ENCODE measurements around the gene CCDC40. TPM values are rescaled to one million over a fixed set of nuclear protein-coding genes. Genes with fewer than 3 reads are reported as not detected.

The CCDC40 gene
- total and polyA plus RNA-seq, 8 donors = 0.61 to 56.2 (median 3.8) TPM

- H3K27me3 ChIP-seq = no peaks in the 10 kb centered on the region
- TF ChIP-seq POLR2A (IDR thresholded peaks at IDR 0.05) (no peak), POLR2AphosphoS5 (IDR thresholded peaks at IDR 0.05) (no peak), CTCF (IDR thresholded peaks at IDR 0.05) (no peak), EP300 (IDR thresholded peaks at IDR 0.05) (no peak)
- WGBS, 5 donors = 71 to 86% (median 84%) methylated on average over 16 of the region's 16 CpGs
These were observed 80.0 kb downstream of the CCDC40 start for GRCh38 chr17:80116276-80116920.

GRCh38 chr17:80116921-80117380 is 80.5 kb downstream of the CCDC40 start:
- DNase-seq = no peak

More at GRCh38 chr17:80116276-80116920, 80.0 kb downstream of the CCDC40 start:
- Histone ChIP-seq H3K4me3 (no peak overlapping the region), H3K27ac (no peak overlapping the region), H3K4me1 (no peaks in the 10 kb centered on the region), H3K36me3 (peaks cover 0 to 54% (median 37%) of the 10 kb centered on the region in 4 donors), H3K9me3 (peaks cover 0 to 3% (median 0%) of the 10 kb centered on the region in 4 donors)
- DNase-seq = no peak
- intact Hi-C loops (cut with DNase I; ENCODE audit: low total_unique reads) = no loop called here

GRCh38 chr17:80117491-80118401 is 81.3 kb downstream of the CCDC40 start:
- 85 to 93% (median 91%) methylated on average over 16 to 31 of the region's 31 CpGs for WGBS, 5 donors
- Histone ChIP-seq H3K27ac (no peak overlapping the region), H3K4me3 (no peak overlapping the region), H3K27me3 (no peaks in the 10 kb centered on the region), H3K36me3 (peaks cover 0 to 40% (median 29%) of the 10 kb centered on the region in 4 donors), H3K4me1 (no peaks in the 10 kb centered on the region), H3K9me3 (peaks cover 0 to 3% (median 0%) of the 10 kb centered on the region in 4 donors)
- intact Hi-C loops (cut with DNase I; ENCODE audit: low total_unique reads) = no loop called here
- TF ChIP-seq POLR2AphosphoS5 (IDR thresholded peaks at IDR 0.05) (no peak), EP300 (IDR thresholded peaks at IDR 0.05) (no peak), CTCF (IDR thresholded peaks at IDR 0.05) (no peak), POLR2A (IDR thresholded peaks at IDR 0.05) (no peak)
- no peak for DNase-seq

More at GRCh38 chr17:80116921-80117380, 80.5 kb downstream of the CCDC40 start:
- peaks cover 0 to 3% (median 0%) of the 10 kb centered on the region in 4 donors for H3K9me3 ChIP-seq
- intact Hi-C loops (cut with DNase I; ENCODE audit: low total_unique reads) = no loop called here
- no peaks in the 10 kb centered on the region for H3K4me1 ChIP-seq
- TF ChIP-seq EP300 (IDR thresholded peaks at IDR 0.05) = no peak
- TF ChIP-seq POLR2A (IDR thresholded peaks at IDR 0.05) = no peak
- no peak for TF ChIP-seq POLR2AphosphoS5 (IDR thresholded peaks at IDR 0.05)
- no peak for TF ChIP-seq CTCF (IDR thresholded peaks at IDR 0.05)
- H3K36me3 ChIP-seq = peaks cover 0 to 48% (median 34%) of the 10 kb centered on the region in 4 donors
- WGBS, 5 donors = 87 to 96% (median 94%) methylated on average over 6 to 13 of the region's 13 CpGs
- H3K27me3 ChIP-seq = no peaks in the 10 kb centered on the region
- no peak overlapping the region for H3K4me3 ChIP-seq
- no peak overlapping the region for H3K27ac ChIP-seq

- no peak for DNase-seq
- Histone ChIP-seq H3K27me3 (peaks cover 0 to 2% (median 0%) of the 10 kb centered on the region in 3 donors), H3K4me3 (no peak overlapping the region), H3K9me3 (peaks cover 0 to 3% (median 0%) of the 10 kb centered on the region in 4 donors), H3K4me1 (no peaks in the 10 kb centered on the region), H3K27ac (no peak overlapping the region), H3K36me3 (peaks cover 0 to 33% (median 23%) of the 10 kb centered on the region in 4 donors)
- TF ChIP-seq POLR2AphosphoS5 (IDR thresholded peaks at IDR 0.05) (no peak), POLR2A (IDR thresholded peaks at IDR 0.05) (no peak), EP300 (IDR thresholded peaks at IDR 0.05) (no peak), CTCF (IDR thresholded peaks at IDR 0.05) (no peak)
- 83 to 91% (median 89%) methylated on average over 17 to 35 of the region's 35 CpGs for WGBS, 5 donors
- intact Hi-C loops (cut with DNase I; ENCODE audit: low total_unique reads) = no loop called here
These were observed 82.3 kb downstream of the CCDC40 start for GRCh38 chr17:80118601-80119270.

All from stomach (tissue), 9 donors.